ENCODE measurements around the gene GTF3C2.

DNA sequence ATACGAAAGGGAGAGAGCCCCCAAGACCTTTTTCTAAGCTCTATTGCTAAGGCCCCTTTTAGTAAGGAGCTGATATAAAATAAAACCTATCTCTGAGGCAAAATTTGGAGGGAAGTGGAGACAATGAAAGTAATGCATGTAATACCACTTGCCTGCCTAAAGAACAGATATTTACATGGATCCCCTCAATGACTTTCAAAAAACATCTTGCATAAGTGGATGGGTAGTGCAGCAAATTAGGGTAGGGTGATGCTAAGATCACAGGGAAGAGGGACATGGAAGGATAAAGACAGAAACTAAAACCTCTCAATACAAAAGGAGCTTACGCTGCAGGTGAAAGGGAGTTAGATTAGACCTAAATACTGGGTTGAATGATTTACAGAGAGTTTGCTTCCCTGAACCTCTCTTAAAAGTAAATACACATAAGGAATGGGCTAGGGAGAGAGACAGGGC lies 22.8 kb upstream of the GTF3C2 start:
- no peak for TF ChIP-seq POLR2A (IDR thresholded peaks at IDR 0.05; ENCODE audit: low read length)
- TF ChIP-seq GATA1 (IDR thresholded peaks at IDR 0.05; ENCODE audit: low read depth, low read length) = no peak
